VCaP (cell line): ENCODE data around the gene BCL6.

Source experiments
- H3K27ac ChIP-seq: fragments of 450-650 bp; 2 replicates; pipeline ENCODE4 v1.5.1; 2017
- TF ChIP-seq, protein P1 (sequence below): fragments of 450-650 bp; conservative IDR thresholded peaks from 2 replicates; pipeline ENCODE4 v1.5.1; 2017; ENCODE audit warnings: mild to moderate bottlenecking, moderate library complexity

BCL6 gene

DNA sequence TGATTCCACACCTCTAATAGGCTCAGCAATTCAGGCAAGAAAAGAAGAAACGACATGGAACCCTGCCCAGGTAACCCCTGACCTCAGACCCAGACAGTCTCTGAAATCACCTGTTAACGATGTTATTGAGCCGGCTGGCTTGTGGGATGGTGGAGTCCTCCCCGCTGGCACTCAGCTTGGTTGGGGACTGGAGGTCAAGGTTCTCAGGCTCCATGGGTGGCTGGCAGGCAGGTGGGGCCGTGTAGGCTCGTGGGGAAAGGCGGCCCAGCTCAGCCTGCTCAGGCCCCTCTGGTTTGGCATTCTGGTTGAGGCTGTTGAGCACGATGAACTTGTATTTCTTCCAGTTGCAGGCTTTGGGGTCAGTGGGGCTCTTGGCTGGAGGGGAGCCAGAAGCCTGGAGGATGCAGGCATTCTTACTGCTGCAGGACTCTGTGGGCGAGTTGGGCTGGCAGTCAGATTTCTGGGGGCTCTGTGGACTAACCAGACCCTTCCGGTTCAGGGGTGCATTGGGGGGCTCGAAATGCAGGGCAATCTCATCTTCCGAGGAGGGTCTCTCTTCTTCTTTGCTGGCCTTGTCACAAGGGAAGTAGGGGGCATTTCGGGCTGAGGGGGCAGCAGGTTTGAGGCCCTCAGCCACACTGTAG, 16.2 kb downstream of the BCL6 start:
- H3K27ac ChIP-seq = no peak overlapping the region

DNA sequence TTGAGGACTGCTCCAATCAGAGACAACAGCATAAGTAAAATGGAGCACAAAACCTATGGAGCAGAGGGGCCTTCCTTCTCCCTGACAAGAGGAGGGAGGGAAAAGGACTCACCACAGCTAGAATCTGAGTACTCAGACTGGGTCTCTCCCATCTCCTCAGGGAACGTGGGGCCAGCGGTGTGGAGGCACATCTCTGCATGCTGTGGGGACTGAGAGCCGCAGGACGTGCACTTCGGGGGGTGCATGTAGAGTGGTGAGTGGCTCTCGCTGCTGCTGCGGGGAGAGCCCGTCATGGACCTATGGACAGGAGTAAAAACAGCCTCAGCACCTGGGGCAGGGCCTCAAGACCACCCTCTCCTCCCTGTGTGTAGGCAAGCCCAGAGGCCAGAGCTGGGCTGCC, 17.0 kb downstream of the BCL6 start:
- H3K27ac ChIP-seq = no peak overlapping the region

More for the DNA sequence above, 16.2 kb downstream of the BCL6 start:
- TF ChIP-seq, protein P1, sequence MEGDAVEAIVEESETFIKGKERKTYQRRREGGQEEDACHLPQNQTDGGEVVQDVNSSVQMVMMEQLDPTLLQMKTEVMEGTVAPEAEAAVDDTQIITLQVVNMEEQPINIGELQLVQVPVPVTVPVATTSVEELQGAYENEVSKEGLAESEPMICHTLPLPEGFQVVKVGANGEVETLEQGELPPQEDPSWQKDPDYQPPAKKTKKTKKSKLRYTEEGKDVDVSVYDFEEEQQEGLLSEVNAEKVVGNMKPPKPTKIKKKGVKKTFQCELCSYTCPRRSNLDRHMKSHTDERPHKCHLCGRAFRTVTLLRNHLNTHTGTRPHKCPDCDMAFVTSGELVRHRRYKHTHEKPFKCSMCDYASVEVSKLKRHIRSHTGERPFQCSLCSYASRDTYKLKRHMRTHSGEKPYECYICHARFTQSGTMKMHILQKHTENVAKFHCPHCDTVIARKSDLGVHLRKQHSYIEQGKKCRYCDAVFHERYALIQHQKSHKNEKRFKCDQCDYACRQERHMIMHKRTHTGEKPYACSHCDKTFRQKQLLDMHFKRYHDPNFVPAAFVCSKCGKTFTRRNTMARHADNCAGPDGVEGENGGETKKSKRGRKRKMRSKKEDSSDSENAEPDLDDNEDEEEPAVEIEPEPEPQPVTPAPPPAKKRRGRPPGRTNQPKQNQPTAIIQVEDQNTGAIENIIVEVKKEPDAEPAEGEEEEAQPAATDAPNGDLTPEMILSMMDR = no peak

DNA sequence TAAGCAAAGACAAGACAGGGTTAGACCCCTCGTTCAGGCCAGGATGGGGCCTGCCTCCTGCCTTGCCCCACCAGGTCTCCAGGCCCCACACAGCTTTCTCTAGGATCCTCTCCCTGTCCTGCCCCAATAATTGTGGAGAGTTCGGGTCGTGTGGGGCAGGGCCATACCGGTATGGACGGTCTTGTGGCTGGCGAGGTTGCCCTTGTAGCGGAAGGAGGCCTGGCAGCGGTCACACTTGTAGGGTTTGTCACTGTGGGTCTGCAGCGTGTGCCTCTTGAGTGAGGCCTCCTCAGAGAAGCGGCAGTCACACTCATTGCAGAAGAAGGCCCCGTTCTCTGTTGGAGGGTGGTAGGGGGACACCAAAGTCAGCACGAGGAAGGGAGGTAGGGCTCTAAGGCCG, 18.7 kb downstream of the BCL6 start:
- TF ChIP-seq, protein P1 = no peak

More for the DNA sequence above, 17.0 kb downstream of the BCL6 start:
- TF ChIP-seq, protein P1 = no peak

DNA sequence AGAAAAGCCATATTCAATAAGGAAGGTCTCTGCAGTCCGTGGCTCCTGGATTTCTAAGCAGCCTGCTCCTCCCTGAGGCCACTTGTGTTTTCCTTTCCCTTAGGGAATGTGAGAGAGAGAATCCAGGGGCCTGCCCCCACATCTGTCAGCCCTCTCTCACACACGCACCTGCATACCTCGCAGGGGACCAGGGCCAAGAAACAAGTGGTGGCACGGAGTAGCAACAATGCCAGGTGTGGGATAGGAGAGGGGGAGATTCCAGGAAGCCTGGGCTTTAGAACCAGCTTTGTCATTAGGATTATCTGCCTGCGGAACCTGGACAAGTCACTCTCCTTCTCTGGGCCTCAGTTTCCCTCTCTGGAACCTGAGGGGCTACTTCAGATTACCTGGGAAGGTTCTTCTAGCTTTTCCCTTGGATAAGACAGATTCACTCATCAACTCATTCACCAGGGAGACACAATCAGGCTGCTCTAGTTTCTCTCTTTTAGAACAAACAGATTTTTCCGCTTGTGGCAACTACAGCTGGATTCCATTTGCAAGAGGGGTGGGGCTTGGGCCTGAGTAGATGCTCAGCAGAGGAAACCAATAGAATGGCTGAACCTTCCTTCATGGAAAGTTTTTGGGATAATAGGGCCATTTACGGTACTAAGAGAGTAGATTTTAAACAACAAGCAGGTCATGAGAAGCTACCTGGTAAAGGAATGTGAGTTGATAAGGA, 19.5 kb downstream of the BCL6 start:
- TF ChIP-seq, protein P1 = no peak
- no peak overlapping the region for H3K27ac ChIP-seq

More for the DNA sequence above, 18.7 kb downstream of the BCL6 start:
- H3K27ac ChIP-seq = no peak overlapping the region

DNA sequence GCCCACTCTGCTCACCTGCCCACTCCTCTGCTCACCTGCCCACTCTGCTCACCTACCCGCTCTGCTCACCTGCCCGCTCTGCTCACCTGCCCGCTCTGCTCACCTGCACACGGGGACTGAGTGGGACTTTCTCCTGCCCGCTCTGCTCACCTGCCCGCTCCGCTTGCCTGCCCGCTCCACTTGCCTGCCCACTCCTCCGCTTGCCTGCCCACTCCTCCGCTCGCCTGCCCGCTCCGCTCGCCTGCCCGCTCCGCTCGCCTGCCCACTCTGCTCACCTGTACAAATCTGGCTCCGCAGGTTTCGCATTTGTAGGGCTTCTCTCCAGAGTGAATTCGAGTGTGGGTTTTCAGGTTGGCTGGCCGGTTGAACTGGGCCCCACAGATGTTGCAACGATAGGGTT, 20.0 kb downstream of the BCL6 start:
- TF ChIP-seq, protein P1 = no peak
- H3K27ac ChIP-seq = no peak overlapping the region

DNA sequence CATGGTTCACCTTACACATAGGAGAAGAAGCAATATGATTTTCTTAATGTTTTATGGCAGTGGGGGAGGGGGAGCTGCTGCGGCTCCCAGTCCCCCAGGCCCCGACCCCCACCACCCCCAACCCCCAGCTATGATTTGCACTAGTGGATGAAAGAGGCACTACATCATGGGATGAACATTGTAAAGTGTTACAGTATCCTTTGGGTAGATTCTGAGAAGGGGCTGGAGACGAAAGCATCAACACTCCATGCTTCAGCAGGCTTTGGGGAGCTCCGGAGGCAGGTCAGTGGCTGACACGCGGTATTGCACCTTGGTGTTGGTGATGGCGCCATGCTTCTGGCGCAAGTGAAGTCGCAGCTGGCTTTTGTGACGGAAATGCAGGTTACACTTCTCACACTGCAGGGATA, 23.1 kb downstream of the BCL6 start:
- TF ChIP-seq, protein P1 = no peak
- H3K27ac ChIP-seq = no peak overlapping the region

DNA sequence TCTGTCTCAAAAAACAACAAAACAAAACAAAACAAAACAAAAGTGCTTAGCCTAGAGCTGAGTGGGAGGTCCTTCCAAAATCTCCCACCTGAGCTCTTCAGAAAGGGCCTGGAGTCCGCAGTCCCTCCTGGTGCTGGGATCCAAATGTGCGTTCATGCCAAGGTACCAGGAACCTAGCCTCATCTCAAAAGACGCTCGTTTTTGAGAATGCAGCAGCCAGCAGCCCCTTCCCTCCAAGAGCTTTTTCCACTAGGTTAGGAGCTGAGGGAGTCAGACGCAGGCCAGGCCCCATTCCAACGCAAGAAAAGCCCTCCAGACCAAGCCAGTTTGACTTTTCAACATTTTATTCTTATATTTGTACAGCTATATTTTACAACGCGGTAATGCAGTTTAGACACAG, 24.2 kb downstream of the BCL6 start:
- TF ChIP-seq, protein P1 = no peak
- H3K27ac ChIP-seq = no peak overlapping the region
